ENCODE results near the gene ITFG2.

DNA sequence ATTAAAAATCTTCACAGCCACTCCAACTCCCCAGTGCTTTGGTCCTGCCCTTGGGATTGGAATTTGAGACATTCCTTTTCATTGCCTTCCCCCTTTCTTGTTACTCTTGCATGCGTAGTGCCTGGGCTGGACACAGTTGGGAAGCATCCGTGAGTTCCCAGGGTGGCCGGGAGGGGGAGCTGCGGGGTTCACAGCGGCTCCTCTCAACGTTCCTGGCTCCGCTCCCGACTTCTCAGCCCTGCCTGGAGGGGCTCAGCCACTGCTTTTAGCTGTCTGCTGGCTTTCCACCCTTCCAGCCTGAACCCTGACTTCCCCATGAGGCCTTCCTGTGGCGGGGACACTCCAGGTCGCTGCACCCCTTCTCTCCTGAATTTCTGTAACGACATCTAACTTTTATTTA lies 41.2 kb downstream of the ITFG2 start:
- TF ChIP-seq EP300 (IDR thresholded peaks at IDR 0.05) (no peak), CTCF (IDR thresholded peaks at IDR 0.05) (peak in 3 of 4 experiments; percentile 71 to 89 (median 74))
